SW 1271 (cell line): ENCODE data around the gene C5AR2.
"Not testable (repeated sequence)": the region's sequence is repeated elsewhere in the genome, so short reads cannot be mapped to it uniquely, and the experiment has no call there.

Experiments used
- DNase-seq, 2 experiments: peaks; one replicate each; lab custom pipeline; 2025; lab: John Stamatoyannopoulos, UW

The C5AR2 gene

DNA sequence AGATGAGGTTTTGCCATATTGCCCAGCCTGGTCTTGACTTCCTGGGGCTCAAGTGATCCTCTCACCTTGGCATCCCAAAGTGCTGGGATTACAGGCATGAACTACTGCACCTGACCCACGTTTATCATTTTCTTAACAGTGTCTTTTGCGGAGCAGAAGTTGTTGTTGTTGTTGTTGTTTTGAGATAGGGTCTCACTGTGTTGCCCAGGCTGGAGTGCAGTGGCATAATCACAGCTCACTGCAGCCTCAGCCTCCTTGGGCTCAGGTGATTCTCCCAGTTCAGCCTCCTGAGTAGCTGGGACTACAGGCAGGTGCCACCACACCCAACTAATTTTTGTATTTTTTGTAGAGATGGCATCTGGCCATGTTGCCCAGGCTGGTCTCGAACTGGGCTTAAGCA, 55.6 kb downstream of the C5AR2 start:
- not testable (repeated sequence) for DNase-seq

DNA sequence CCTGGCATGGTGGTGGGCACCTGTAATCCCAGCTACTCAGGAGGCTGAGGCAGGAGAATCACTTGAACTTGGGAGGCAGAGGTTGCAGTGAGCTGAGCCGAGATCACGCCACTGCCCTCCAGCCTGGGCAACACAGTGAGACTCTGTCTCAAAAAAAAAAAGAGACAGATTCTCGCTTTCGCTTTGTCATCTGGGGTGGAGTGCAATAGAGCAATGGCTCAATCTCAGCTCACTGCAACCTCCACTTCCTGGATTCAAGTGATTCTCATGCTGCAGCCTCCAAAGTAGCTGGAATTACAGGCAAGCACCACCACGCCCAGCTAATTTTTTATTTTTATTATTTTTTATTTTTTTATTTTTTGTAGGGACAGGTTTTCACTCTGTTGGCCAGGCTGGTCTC, 56.7 kb downstream of the C5AR2 start:
- not testable (repeated sequence) for DNase-seq

DNA sequence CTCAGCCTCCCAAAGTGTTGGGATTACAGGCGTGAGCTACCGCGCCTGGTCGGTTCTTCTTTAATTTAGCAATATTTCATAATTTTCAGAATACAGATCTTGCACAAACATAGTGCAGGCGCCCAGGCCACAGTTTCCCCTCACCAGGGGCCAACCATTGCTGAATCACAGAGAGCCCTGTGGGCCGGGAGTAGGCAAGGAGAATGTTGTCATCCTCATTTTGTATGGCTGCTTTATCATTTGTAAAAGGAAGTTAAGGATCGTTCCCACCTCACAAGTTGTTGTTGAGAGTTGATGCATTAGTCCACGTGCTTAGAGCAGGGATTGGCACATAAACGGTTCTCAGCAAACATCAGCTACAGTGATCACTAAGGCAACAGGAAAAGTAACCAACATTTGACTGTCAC, 57.2 kb downstream of the C5AR2 start:
- no peak for DNase-seq

DNA sequence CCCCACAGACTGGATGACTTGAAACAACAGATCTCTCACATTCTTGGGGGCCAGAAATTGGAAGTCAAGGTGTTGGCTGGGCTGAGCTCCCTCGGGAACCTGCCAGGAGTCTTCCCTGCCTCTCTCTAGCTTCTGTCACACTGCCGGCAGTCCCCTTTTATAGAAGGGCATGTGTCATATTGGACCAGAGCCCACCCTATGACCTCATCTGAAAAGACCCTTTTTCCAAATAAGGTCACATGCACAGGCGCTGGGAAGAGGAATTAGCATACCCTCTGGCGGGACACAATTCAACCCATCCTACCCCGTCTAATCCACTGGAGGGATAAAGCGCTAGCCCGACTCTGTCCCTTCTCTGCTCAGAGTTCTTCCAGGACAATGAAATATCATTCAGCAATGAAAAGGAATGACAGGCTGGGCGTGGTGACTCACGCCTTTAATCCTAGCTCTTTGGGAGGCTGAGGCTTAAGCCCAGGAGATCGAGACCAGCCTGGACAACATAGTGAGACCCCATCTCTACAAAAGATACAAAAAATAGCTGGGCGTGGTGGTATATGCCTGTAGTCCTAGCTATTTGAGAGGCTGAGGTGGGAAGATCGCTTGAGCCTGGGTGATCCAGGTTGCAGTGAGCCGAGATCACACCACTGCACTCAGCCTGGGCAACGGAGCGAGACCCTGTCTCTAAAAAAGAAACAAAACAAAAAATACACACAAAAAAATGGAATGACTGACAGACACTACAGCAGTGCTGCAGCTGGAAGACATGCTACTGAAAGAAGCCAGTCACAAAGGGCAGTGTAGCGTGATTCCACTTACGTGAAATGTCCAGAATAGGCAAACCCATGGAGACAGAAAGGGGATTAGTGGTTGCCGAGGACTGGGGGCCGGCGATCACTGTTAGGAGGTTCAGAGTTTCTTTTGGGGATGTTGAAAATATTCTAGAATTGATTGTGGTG, 58.8 kb downstream of the C5AR2 start:
- DNase-seq = no peak

DNA sequence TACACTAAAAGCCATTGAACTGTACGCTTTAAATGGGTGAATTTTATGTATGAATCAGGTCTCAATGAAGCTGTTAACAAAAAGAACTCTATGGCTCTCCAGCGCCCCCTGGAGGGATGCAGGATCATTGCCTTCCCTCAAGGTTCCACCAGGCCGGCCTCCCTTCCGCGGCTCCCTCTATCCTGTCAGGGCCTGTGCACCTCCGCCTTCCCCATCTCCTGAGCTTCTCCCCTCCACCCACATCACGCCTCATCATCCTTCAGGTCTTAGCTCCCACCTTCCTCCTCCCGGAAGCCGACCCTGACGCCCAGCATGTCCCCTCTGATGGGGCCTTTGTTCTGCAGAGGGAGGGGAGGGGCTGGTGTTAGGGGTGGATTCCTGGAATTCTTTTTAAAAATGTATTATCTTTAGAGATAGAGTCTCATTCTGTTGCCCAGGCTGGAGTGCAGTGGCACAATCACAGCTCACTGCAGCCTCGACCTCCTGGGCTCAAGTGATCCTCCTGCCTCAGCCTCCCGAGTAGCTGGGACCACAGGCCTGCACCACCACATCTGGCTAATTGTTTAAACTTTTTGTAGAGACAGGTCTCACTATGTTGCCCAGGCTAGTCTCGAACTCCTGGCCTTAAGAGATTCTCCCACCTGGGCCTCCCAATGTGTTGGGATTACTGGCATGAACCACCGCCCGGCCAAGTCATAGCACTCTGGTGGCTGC, 59.7 kb downstream of the C5AR2 start:
- peak in 1 of 2 experiments; percentile 64 for DNase-seq
